Fibroblast of the aortic adventitia (primary cell): ENCODE data around the gene IDS. TPM values are rescaled to one million over a fixed set of nuclear protein-coding genes. Genes with fewer than 3 reads are reported as not detected.
"Not testable (repeated sequence)": the region's sequence is repeated elsewhere in the genome, so short reads cannot be mapped to it uniquely, and the experiment has no call there.

ENCODE experiments used
- DNase-seq: peaks from one replicate; pipeline ENCODE4 v3.0.0-alpha.2; 2010; ENCODE audit warnings: low read depth
- H3K4me3 ChIP-seq: 2 replicates; pipeline ENCODE4 v1.5.1; 2011; ENCODE audit warnings: low read depth, mild to moderate bottlenecking, control low read depth, low read length, moderate library complexity
- CTCF ChIP-seq: IDR thresholded peaks from 2 replicates; pipeline ENCODE4 v1.5.1; 2011; ENCODE audit warnings: mild to moderate bottlenecking, low read length, control low read depth, inconsistent platforms; ENCODE audit not compliant: insufficient read depth
- total RNA-seq: library from RNA; depleted of rRNA; stranded (reverse); fragments of >200 nt; gene quantifications from 2 replicates; pipeline ENCODE4 v1.2.3, GENCODE V29; 2012; ENCODE audit warnings: low replicate concordance

Gene IDS
- total RNA-seq, 1 donor, result 63.3 TPM

GRCh38 chrX:149540621-149541520 lies 35.8 kb upstream of the IDS start, which contains the start of gene EOLA1:
Gene EOLA1, plus strand, starts transcription at chrX:149541012. Its CDS starts 4,619 bp downstream, at chrX:149545631.
- TF ChIP-seq CTCF, result no peak
- peak within 1 kb of the TSS; percentile 86 for H3K4me3 ChIP-seq
- peak; percentile 96 for DNase-seq

- DNase-seq, result peak; percentile 86
- no peak for TF ChIP-seq CTCF
- peak overlapping the region; percentile 86 for H3K4me3 ChIP-seq
Observed at GRCh38 chrX:149540131-149540620, 35.1 kb upstream of the IDS start.

- peak; percentile 90 for DNase-seq
- no peak for TF ChIP-seq CTCF
Observed at GRCh38 chrX:149539283-149540130, 34.4 kb upstream of the IDS start.

GRCh38 chrX:149537474-149537873 lies 32.4 kb upstream of the IDS start:
- H3K4me3 ChIP-seq, DNase-seq: not testable (repeated sequence)

More at GRCh38 chrX:149539283-149540130, 34.4 kb upstream of the IDS start:
- peak overlapping the region; percentile 68 for H3K4me3 ChIP-seq

- DNase-seq, result not testable (repeated sequence)
Observed at GRCh38 chrX:149534926-149535602, 30.0 kb upstream of the IDS start.

GRCh38 chrX:149533999-149534398 lies 28.9 kb upstream of the IDS start:
- DNase-seq, H3K4me3 ChIP-seq: not testable (repeated sequence)

More at GRCh38 chrX:149534926-149535602, 30.0 kb upstream of the IDS start:
- H3K4me3 ChIP-seq, result not testable (repeated sequence)

- not testable (repeated sequence) for DNase-seq, H3K4me3 ChIP-seq
Observed at GRCh38 chrX:149532868-149533267, 27.8 kb upstream of the IDS start.

- TF ChIP-seq CTCF, result no peak
- no peak for DNase-seq
- no peak overlapping the region for H3K4me3 ChIP-seq
Observed at GRCh38 chrX:149531599-149531998, 26.5 kb upstream of the IDS start.
